ENCODE results near the gene LSM12. TPM values are rescaled to one million over a fixed set of nuclear protein-coding genes. Genes with fewer than 3 reads are reported as not detected.

The LSM12 gene
- total and polyA plus RNA-seq, 2 of the 8 experiments (the other 6 are each of a cell fraction or from before 2014, with no cell fraction given) = 69.8 to 142 TPM

GRCh38 chr17:44077595-44077909 lies 11.1 kb upstream of the LSM12 start:
- Histone ChIP-seq H3K23ac (ENCODE audit: insufficient read length) (no peak overlapping the region), H2BK20ac (ENCODE audit: low read length) (no peak overlapping the region), H2AFZ (ENCODE audit: low read length) (no peak overlapping the region), H3K27ac (ENCODE audit: low read depth, low read length) (no peak overlapping the region), H3K4me1 (replicated peaks in 1 of 4; ENCODE audit: control insufficient read depth in 3 of 4, insufficient read depth in 4 of 4, low read length in 3 of 4) (peaks cover 0 to 2% (median under 1%) of the 10 kb centered on the region in 4 experiments; a peak in 2 of 7 replicates), H3K14ac (ENCODE audit: insufficient read length) (no peak overlapping the region), H4K5ac (ENCODE audit: insufficient read length, low read depth, low read length) (no peak overlapping the region), H4K91ac (replicated peaks; ENCODE audit: insufficient read length, low read length) (no peak overlapping the region), H3K4me2 (ENCODE audit: insufficient read depth in 1 of 2, low read depth in 2 of 2, low read length in 2 of 2) (no peak overlapping the region), H3K23me2 (ENCODE audit: low read depth, low read length) (no peaks in the 10 kb centered on the region), H3K9ac (replicated peaks in 1 of 4; ENCODE audit: extremely low read depth in 1 of 4, low read depth in 3 of 4, low read length in 3 of 4) (no peak overlapping the region), H3K9me3 (ENCODE audit: insufficient read depth in 2 of 2, low read depth in 1 of 2, low read length in 1 of 2) (no peaks in the 10 kb centered on the region), H2BK5ac (ENCODE audit: low read depth, low read length) (peak overlapping the region; percentile 24; the same call in 1 of the 2 replicates), H4K20me1 (replicated peaks in 1 of 2; ENCODE audit: control insufficient read depth in 1 of 2, insufficient read depth in 2 of 2, low read length in 2 of 2) (peaks cover 0 to 16% of the 10 kb centered on the region in 2 experiments), H2AK5ac (ENCODE audit: low read depth, low read length) (no peak overlapping the region), H3K36me3 (ENCODE audit: control insufficient read depth in 2 of 4, insufficient read depth in 4 of 4, low read length in 3 of 4) (peaks cover 17 to 49% (median 37%) of the 10 kb centered on the region in 4 experiments; a peak in 7 of 8 replicates), H2BK120ac (replicated peaks; ENCODE audit: low read depth, low read length) (no peak overlapping the region), H3K27me3 (replicated peaks in 1 of 4; ENCODE audit: control insufficient read depth in 3 of 4, extremely low read depth in 1 of 4, insufficient read depth in 3 of 4, low read length in 3 of 4) (no peaks in the 10 kb centered on the region), H3K4me3 (ENCODE audit: extremely low read depth in 1 of 4, insufficient read depth in 2 of 4, low read depth in 3 of 4, low read length in 4 of 4) (no peak overlapping the region), H3K79me1 (ENCODE audit: low read depth, low read length) (peaks cover 2% of the 10 kb centered on the region; the same call in 1 of the 2 replicates), H3K4ac (replicated peaks; ENCODE audit: insufficient read length, low read depth, low read length) (no peak overlapping the region), H2BK12ac (ENCODE audit: low read depth, low read length) (no peak overlapping the region), H3K79me2 (ENCODE audit: control insufficient read depth in 1 of 2, insufficient read depth in 2 of 2, low read length in 2 of 2) (peaks cover 0 to 6% of the 10 kb centered on the region in 2 experiments; a peak in 2 of 4 replicates), H2BK15ac (ENCODE audit: low read length) (no peak overlapping the region), H3K18ac (ENCODE audit: extremely low read depth, low read length) (no peak overlapping the region), H4K8ac (ENCODE audit: extremely low read depth, insufficient read depth, low read length) (no peak overlapping the region), H3K56ac (replicated peaks; ENCODE audit: insufficient read length, low read depth, low read length) (no peak overlapping the region)
- CTCF ChIA-PET (ENCODE audit: partially characterized antibody) = interaction anchor here (0.8 to 1.9 kb wide), 6 partner anchors 8 to 39 kb away, joined by 3 to 8 read pairs (median 3); no protein-coding TSS in a partner anchor
- 83% methylated on average over 3 of the region's 4 CpGs; no CpG with 5 or more reads in 1 of the 2 experiments for WGBS, 2 experiments (ENCODE audit: extremely low coverage in 1 of 2, insufficient coverage in 1 of 2, insufficient read length in 1 of 2, insufficient replicate concordance in 2 of 2, low coverage in 1 of 2, low lambda C conversion rate in 2 of 2, missing lambda C conversion rate in 1 of 2)
- no peak for TF ChIP-seq TBP (IDR thresholded peaks at IDR 0.05; ENCODE audit: low read depth, low read length)
- no peak for TF ChIP-seq CTCF (IDR thresholded peaks at IDR 0.05; ENCODE audit: control extremely low read depth in 1 of 3, insufficient read depth in 1 of 3, low read depth in 1 of 3, low read length in 3 of 3)
- TF ChIP-seq GTF2F1 (IDR thresholded peaks at IDR 0.05; ENCODE audit: borderline replicate concordance, low read depth, low read length) = no peak
- TF ChIP-seq BCL11A (IDR thresholded peaks at IDR 0.05; ENCODE audit: low read depth in 2 of 2, low read length in 2 of 2) = no peak
- TF ChIP-seq NRF1 (IDR thresholded peaks at IDR 0.05; ENCODE audit: low read depth, low read length) = no peak
- TF ChIP-seq E2F6 (IDR thresholded peaks at IDR 0.05) = no peak
- TF ChIP-seq TCF12 (IDR thresholded peaks at IDR 0.05; ENCODE audit: low read depth, low read length) = no peak
- TF ChIP-seq MAFK (IDR thresholded peaks at IDR 0.05; ENCODE audit: low read depth, low read length) = no peak
- TF ChIP-seq KDM1A (IDR thresholded peaks at IDR 0.05; ENCODE audit: borderline replicate concordance, low read length) = no peak
- POLR2A ChIA-PET (ENCODE audit: partially characterized antibody) = interaction anchor here (1.0 to 2.8 kb wide), 2 partner anchors 10 to 110 kb away, joined by 3 to 12 read pairs; no protein-coding TSS in a partner anchor
- FAIRE-seq (no peak), DNase-seq (ENCODE audit: low read depth in 1 of 2, low spot score in 2 of 2) (no peak)

Data from H1 (cell line).